K562 (cell line): ENCODE results near the gene ACTR3C. TPM values are rescaled to one million over a fixed set of nuclear protein-coding genes. Genes with fewer than 3 reads are reported as not detected.

ENCODE experiments used
- ARID2 ChIP-seq: fragments of 450-650 bp; IDR thresholded peaks from 2 replicates; pipeline ENCODE4 v1.6.1; 2017; ENCODE audit warnings: antibody characterized with exemption, mild to moderate bottlenecking
- CXXC5 ChIP-seq: fragments of 250-450 bp; sonication (Bioruptor Pico); IDR thresholded peaks from 2 replicates; pipeline ENCODE4 v1.8.0; 2022; ENCODE audit warnings: inconsistent platforms, mild to moderate bottlenecking, moderate library complexity
- HMGN3 ChIP-seq: IDR thresholded peaks from 2 replicates; pipeline ENCODE4 v1.6.1; 2011; ENCODE audit warnings: borderline replicate concordance, low read depth, mild to moderate bottlenecking, mixed read lengths, low read length; ENCODE audit not compliant: insufficient read length; ENCODE audit errors: extremely low read depth
- KAT8 ChIP-seq: fragments of 450-650 bp; IDR thresholded peaks from 2 replicates; pipeline ENCODE4 v1.6.1; 2016; ENCODE audit warnings: low read depth, mild to moderate bottlenecking
- KLF13 ChIP-seq: fragments of 450-650 bp; IDR thresholded peaks from 2 replicates; pipeline ENCODE4 v1.6.1; 2016; ENCODE audit warnings: missing genetic modification characterization, low read depth, mild to moderate bottlenecking, missing compliant biosample characterization, moderate library complexity, borderline replicate concordance
- MEF2A ChIP-seq: IDR thresholded peaks from 2 replicates; pipeline ENCODE4 v1.6.1; 2011; ENCODE audit warnings: low read depth, mild to moderate bottlenecking, low read length, moderate library complexity; ENCODE audit not compliant: control insufficient read depth
- MYC ChIP-seq, 2 experiments: fragments of 250-450 bp in 1 of 2; sonication (Bioruptor Pico) in 1 of 2; IDR thresholded peaks; 2 replicates each; pipeline versions ENCODE4 v1.5.1 to v1.6.1; 2012 to 2021; ENCODE audit warnings: low read depth in 2 of 2, borderline replicate concordance in 1 of 2, improper control_type of control experiment in 1 of 2, low read length in 1 of 2, mild to moderate bottlenecking in 1 of 2, moderate library complexity in 1 of 2
- NCOA2 ChIP-seq, 2 experiments: fragments of 450-650 bp; IDR thresholded peaks; 2 replicates each; pipeline ENCODE4 v1.6.1; 2018; ENCODE audit warnings: mild to moderate bottlenecking in 2 of 2, moderate library complexity in 1 of 2; ENCODE audit not compliant: partially characterized antibody in 2 of 2
- ZNF311 ChIP-seq: fragments of 250-450 bp; sonication (Bioruptor Pico); IDR thresholded peaks from 2 replicates; pipeline ENCODE4 v1.4.0; 2020; ENCODE audit warnings: mild to moderate bottlenecking, moderate library complexity
- ZNF384 ChIP-seq: IDR thresholded peaks from 2 replicates; pipeline ENCODE4 v1.6.1; 2012; ENCODE audit warnings: low read depth, low read length, improper control_type of control experiment
- polyA plus RNA-seq, 8 experiments: library from polyadenylated mRNA; depleted of rRNA in 4 of 8; stranded (reverse) in 5 of 8; unstranded in 3 of 8; fragments of >200 nt; fragmentation: Nextera tagmentation in 2 of 8; fragmentation: Illumina TruSeq in 1 of 8; extraction: Ambion mirVana in 2 of 8; extraction: Trizol in 1 of 8; gene quantifications; 2 replicates each; pipeline versions ENCODE4 v1.2.1 to v1.2.3, GENCODE V29; 2011 to 2014; ENCODE audit warnings: inconsistent platforms in 1 of 8, missing spikeins in 1 of 8
- total RNA-seq, 7 experiments: library from RNA; depleted of rRNA in 6 of 7; stranded (reverse); fragments of >200 nt in 6 of 7; fragmentation: Illumina TruSeq in 2 of 7; extraction: Trizol in 2 of 7; gene quantifications; 2 replicates each; pipeline versions ENCODE4 v1.2.1 to v1.2.3, GENCODE V29; 2011 to 2021; ENCODE audit warnings: low replicate concordance in 1 of 7
- TF ChIP-seq, protein P1 (sequence below), 2 experiments: fragments of 450-650 bp; IDR thresholded peaks; 2 replicates each; pipeline ENCODE4 v1.6.1; 2016; ENCODE audit warnings: mild to moderate bottlenecking in 2 of 2, borderline replicate concordance in 1 of 2, low read depth in 1 of 2, moderate library complexity in 1 of 2
- TF ChIP-seq, protein P2 (sequence below): conservative IDR thresholded peaks from 2 replicates; pipeline ENCODE4 v1.6.1; 2011; ENCODE audit warnings: low read depth, mild to moderate bottlenecking, low read length; ENCODE audit not compliant: control insufficient read depth
- TF ChIP-seq, protein P3 (sequence below): sonication (generic); formaldehyde crosslinking; IDR thresholded peaks from 2 replicates; pipeline ENCODE4 v1.8.1; 2023; ENCODE audit warnings: mild to moderate bottlenecking, missing genetic modification reagents

ACTR3C gene
- total and polyA plus RNA-seq, 9 of the 15 experiments (the other 6 are each of a cell fraction or from before 2014, with no cell fraction given): 9.0 to 35.4 (median 13.3) TPM

DNA sequence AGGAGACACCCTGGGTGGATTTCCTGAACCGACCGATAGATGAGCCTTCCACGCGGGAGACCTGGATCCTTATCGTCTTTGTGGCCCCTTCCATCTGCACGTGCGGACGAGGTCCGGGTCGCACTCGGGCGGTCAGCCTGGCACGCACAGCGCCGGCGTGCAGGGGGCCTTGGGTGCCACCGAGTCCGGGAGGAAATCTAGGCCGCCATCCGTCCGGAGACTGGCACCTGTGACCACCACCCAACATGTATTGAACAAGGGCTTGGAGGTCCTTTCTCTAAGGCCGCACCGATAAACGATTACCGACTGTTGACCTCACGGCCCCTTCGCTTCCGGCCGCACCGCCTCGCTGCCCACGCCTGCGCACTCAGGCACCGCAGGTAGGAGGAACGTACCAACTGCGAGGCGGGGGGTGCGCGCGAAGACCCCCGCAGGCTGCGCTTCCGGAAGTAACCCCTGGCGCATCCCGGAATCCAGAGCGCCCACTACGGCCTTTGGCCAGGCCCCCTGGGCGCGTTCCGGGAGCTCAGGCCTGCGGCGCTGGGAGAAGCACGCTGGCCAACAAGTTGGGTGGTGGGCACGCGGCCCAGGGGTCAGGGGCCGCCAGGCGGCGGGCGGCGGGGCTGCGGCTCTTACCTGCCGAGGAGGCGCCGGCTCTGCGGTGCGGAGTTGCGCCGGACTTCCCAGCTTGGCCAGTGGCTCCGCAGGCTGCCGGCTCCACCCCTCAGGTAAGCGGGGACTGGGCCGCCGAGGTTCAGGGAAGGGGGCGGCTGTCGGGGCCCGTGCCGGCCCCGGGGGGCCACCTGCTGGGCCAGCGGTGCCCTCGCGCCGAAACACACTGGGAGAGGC, at the start of gene ACTR3C, which contains the start of gene LRRC61 (continued):
- TF ChIP-seq NCOA2 (IDR thresholded peaks at IDR 0.05; ENCODE audit: partially characterized antibody in 2 of 2) (no peak), KAT8 (no peak), ZNF384 (no peak; the same call in 1 of the 2 replicates), MYC (IDR thresholded peaks at IDR 0.05; ENCODE audit: low read depth, low read length) (peak; percentile 88), MYC (CRISPR knock-in tag; IDR thresholded peaks at IDR 0.05; ENCODE audit: borderline replicate concordance, low read depth) (peak; percentile 98), HMGN3 (peak; percentile 96), CXXC5 (peak; percentile 95), KLF13 (tag) (peak; percentile 85), MEF2A (no peak), ZNF311 (CRISPR knock-in tag) (0 out of 2 replicates have a peak, but pooled peaks have one; percentile 76), ARID2 (peak; percentile 67; the same call in 1 of the 2 replicates)
- TF ChIP-seq, protein P1, sequence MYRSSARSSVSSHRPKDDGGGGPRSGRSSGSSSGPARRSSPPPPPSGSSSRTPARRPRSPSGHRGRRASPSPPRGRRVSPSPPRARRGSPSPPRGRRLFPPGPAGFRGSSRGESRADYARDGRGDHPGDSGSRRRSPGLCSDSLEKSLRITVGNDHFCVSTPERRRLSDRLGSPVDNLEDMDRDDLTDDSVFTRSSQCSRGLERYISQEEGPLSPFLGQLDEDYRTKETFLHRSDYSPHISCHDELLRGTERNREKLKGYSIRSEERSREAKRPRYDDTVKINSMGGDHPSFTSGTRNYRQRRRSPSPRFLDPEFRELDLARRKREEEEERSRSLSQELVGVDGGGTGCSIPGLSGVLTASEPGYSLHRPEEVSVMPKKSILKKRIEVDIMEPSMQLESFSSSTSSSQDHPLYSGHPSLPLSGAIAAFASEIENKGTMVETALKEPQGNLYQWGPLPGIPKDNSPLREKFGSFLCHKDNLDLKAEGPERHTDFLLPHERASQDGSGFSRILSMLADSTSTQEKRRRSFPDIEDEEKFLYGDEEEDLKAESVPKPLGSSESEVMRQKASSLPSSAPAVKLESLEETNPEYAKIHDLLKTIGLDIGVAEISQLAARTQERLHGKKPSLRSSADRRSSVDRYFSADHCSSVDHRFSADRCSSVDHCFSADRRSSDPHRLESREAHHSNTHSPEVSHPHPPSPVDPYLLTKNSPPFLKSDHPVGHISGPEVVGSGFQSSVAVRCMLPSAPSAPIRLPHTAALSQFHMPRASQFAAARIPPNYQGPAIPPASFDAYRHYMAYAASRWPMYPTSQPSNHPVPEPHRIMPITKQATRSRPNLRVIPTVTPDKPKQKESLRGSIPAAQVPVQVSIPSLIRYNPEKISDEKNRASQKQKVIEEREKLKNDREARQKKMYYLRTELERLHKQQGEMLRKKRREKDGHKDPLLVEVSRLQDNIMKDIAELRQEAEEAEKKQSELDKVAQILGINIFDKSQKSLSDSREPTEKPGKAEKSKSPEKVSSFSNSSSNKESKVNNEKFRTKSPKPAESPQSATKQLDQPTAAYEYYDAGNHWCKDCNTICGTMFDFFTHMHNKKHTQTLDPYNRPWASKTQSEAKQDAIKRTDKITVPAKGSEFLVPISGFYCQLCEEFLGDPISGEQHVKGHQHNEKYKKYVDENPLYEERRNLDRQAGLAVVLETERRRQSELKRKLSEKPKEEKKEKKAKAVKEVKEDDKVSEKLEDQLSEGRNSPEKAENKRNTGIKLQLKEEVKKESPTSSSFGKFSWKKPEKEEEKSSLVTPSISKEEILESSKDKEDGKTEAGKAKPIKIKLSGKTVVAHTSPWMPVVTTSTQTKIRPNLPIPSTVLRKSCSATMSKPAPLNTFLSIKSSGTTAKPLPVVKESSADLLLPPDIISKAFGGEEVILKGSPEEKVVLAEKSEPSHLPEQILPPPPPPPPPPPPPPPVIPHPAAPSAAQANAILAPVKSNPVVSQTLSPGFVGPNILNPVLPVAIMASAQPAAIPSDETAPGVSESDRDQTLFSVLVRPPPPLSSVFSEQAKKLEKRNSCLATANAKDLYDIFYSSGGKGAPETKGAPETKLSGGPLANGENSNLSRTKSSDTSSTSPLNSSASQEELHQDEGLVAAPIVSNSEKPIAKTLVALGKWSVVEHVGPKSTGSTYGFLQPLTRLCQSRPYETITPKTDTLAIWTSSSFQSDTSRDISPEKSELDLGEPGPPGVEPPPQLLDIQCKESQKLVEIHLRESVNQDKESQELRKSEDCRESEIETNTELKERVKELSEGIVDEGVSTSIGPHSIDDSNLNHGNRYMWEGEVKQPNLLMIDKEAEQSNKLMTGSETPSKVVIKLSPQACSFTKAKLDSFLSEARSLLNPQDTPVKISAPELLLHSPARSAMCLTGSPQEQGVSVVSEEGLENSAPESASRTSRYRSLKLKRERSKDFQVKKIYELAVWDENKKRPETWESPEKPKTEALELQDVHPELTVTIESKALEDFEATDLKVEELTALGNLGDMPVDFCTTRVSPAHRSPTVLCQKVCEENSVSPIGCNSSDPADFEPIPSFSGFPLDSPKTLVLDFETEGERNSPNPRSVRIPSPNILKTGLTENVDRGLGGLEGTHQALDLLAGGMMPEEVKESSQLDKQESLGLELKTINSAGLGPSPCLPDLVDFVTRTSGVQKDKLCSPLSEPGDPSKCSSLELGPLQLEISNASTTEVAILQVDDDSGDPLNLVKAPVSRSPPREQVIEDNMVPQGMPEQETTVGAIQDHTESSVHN (IDR thresholded peaks at IDR 0.05; ENCODE audit: borderline replicate concordance in 1 of 2, low read depth in 1 of 2): peak in 1 of 2 experiments; percentile 34; a peak in 1 of 4 replicates
- TF ChIP-seq, protein P2, sequence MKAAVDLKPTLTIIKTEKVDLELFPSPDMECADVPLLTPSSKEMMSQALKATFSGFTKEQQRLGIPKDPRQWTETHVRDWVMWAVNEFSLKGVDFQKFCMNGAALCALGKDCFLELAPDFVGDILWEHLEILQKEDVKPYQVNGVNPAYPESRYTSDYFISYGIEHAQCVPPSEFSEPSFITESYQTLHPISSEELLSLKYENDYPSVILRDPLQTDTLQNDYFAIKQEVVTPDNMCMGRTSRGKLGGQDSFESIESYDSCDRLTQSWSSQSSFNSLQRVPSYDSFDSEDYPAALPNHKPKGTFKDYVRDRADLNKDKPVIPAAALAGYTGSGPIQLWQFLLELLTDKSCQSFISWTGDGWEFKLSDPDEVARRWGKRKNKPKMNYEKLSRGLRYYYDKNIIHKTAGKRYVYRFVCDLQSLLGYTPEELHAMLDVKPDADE: peak; percentile 60
- TF ChIP-seq, protein P3, sequence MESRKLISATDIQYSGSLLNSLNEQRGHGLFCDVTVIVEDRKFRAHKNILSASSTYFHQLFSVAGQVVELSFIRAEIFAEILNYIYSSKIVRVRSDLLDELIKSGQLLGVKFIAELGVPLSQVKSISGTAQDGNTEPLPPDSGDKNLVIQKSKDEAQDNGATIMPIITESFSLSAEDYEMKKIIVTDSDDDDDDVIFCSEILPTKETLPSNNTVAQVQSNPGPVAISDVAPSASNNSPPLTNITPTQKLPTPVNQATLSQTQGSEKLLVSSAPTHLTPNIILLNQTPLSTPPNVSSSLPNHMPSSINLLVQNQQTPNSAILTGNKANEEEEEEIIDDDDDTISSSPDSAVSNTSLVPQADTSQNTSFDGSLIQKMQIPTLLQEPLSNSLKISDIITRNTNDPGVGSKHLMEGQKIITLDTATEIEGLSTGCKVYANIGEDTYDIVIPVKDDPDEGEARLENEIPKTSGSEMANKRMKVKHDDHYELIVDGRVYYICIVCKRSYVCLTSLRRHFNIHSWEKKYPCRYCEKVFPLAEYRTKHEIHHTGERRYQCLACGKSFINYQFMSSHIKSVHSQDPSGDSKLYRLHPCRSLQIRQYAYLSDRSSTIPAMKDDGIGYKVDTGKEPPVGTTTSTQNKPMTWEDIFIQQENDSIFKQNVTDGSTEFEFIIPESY (CRISPR knock-in tag): peak; percentile 87
